Stimulated activated CD4-positive, alpha-beta T cell treated with anti-CD3 and anti-CD28 coated beads, Interleukin-4, amount 100 ng/mL, for 24 hours (primary cell): ENCODE results near the gene PRRC2B.
"Not testable (repeated sequence)": the region's sequence is repeated elsewhere in the genome, so short reads cannot be mapped to it uniquely, and the experiment has no call there.

Experiments used
- DNase-seq: peaks from one replicate; pipeline ENCODE4 v3.0.0-alpha.2; 2020

PRRC2B gene

GRCh38 chr9:131393622-131394463 is at the start of gene PRRC2B:
Gene PRRC2B, plus strand, starts transcription at chr9:131394086. Its CDS starts 36,059 bp downstream, at chr9:131430145.
- peak; percentile 81 for DNase-seq

- not testable (repeated sequence) for DNase-seq
Observed at GRCh38 chr9:131344931-131345535, 48.9 kb upstream of the PRRC2B start.

- DNase-seq: no peak
Observed at GRCh38 chr9:131346559-131346958, 47.3 kb upstream of the PRRC2B start.

- DNase-seq: no peak
Observed at GRCh38 chr9:131347376-131348020, 46.4 kb upstream of the PRRC2B start.

- no peak for DNase-seq
Observed at GRCh38 chr9:131348631-131349521, 45.0 kb upstream of the PRRC2B start.

- no peak for DNase-seq
Observed at GRCh38 chr9:131349522-131349880, 44.4 kb upstream of the PRRC2B start.

GRCh38 chr9:131349881-131350563 is 43.9 kb upstream of the PRRC2B start:
- DNase-seq: peak; percentile 89

GRCh38 chr9:131356479-131356878 is 37.4 kb upstream of the PRRC2B start:
- DNase-seq: not testable (repeated sequence)

GRCh38 chr9:131358556-131358955 is 35.3 kb upstream of the PRRC2B start:
- DNase-seq: no peak

GRCh38 chr9:131361202-131361833 is 32.6 kb upstream of the PRRC2B start:
- peak; percentile 36 for DNase-seq

GRCh38 chr9:131365546-131365945 is 28.3 kb upstream of the PRRC2B start:
- DNase-seq: no peak

- no peak for DNase-seq
Observed at GRCh38 chr9:131366761-131367401, 27.0 kb upstream of the PRRC2B start.

- no peak for DNase-seq
Observed at GRCh38 chr9:131367450-131367849, 26.4 kb upstream of the PRRC2B start.

- no peak for DNase-seq
Observed at GRCh38 chr9:131370638-131371037, 23.2 kb upstream of the PRRC2B start.

- not testable (repeated sequence) for DNase-seq
Observed at GRCh38 chr9:131372599-131372973, 21.3 kb upstream of the PRRC2B start.

- not testable (repeated sequence) for DNase-seq
Observed at GRCh38 chr9:131374638-131375037, 19.2 kb upstream of the PRRC2B start.

GRCh38 chr9:131379056-131379455 is 14.8 kb upstream of the PRRC2B start:
- no peak for DNase-seq

- no peak for DNase-seq
Observed at GRCh38 chr9:131382850-131383729, 10.8 kb upstream of the PRRC2B start.

- DNase-seq: no peak
Observed at GRCh38 chr9:131385296-131385695, 8.6 kb upstream of the PRRC2B start.

GRCh38 chr9:131386281-131386680 is 7.6 kb upstream of the PRRC2B start:
- DNase-seq: no peak
